Loucy (cell line): ENCODE data around the gene SEMA6D.

Source experiments
- H2AFZ ChIP-seq: fragments of 200-600 bp; sonication (generic); 2 replicates; pipeline ENCODE4 v1.6.0; 2016; ENCODE audit warnings: antibody characterized with exemption, mild to moderate bottlenecking, low read length, moderate library complexity
- H3F3A ChIP-seq: fragments of 200-600 bp; 2 replicates; pipeline ENCODE4 v1.6.0; 2016; ENCODE audit warnings: antibody characterized with exemption, low read depth, mild to moderate bottlenecking
- H3K27me3 ChIP-seq: fragments of 200-600 bp; sonication (generic); 2 replicates; pipeline ENCODE4 v1.6.1; 2014; ENCODE audit warnings: low read length, mild to moderate bottlenecking; ENCODE audit not compliant: insufficient read depth, poor library complexity, severe bottlenecking
- H3K36me3 ChIP-seq: fragments of 200-600 bp; sonication (generic); 2 replicates; pipeline ENCODE4 v1.6.1; 2016; ENCODE audit warnings: low read length; ENCODE audit not compliant: insufficient read depth
- H3K4me1 ChIP-seq: fragments of 200-600 bp; sonication (generic); 2 replicates; pipeline ENCODE4 v1.5.1; 2014; ENCODE audit warnings: low read length, mild to moderate bottlenecking; ENCODE audit not compliant: insufficient read depth, poor library complexity, severe bottlenecking
- H3K4me2 ChIP-seq: fragments of 200-600 bp; sonication (generic); 2 replicates; pipeline ENCODE4 v1.6.0; 2014; ENCODE audit warnings: antibody characterized with exemption, low read length, low read depth, mild to moderate bottlenecking; ENCODE audit not compliant: poor library complexity, severe bottlenecking
- H3K4me3 ChIP-seq: fragments of 200-600 bp; sonication (generic); 2 replicates; pipeline ENCODE4 v1.5.1; 2014; ENCODE audit warnings: low read length, mild to moderate bottlenecking, mixed read lengths; ENCODE audit not compliant: poor library complexity, severe bottlenecking
- H3K79me2 ChIP-seq: fragments of 200-600 bp; sonication (generic); 2 replicates; pipeline ENCODE4 v1.6.1; 2014; ENCODE audit warnings: low read length; ENCODE audit not compliant: insufficient read depth
- H3K9ac ChIP-seq: fragments of 200-600 bp; sonication (generic); 2 replicates; pipeline ENCODE4 v1.6.0; 2014; ENCODE audit warnings: mild to moderate bottlenecking, low read depth, low read length, moderate library complexity; ENCODE audit not compliant: poor library complexity, severe bottlenecking
- H3K9me2 ChIP-seq: fragments of 200-600 bp; sonication (generic); replicated peaks from 2 replicates; pipeline ENCODE4 v1.6.1; 2016; ENCODE audit warnings: low read depth, low read length, mixed read lengths
- H3K9me3 ChIP-seq: fragments of 200-600 bp; sonication (generic); 2 replicates; pipeline ENCODE4 v1.6.1; 2014; ENCODE audit warnings: mild to moderate bottlenecking, antibody characterized with exemption, low read length, low read depth; ENCODE audit not compliant: insufficient read depth
- H4K20me1 ChIP-seq: fragments of 200-600 bp; sonication (generic); 2 replicates; pipeline ENCODE4 v1.6.0; 2014; ENCODE audit warnings: antibody characterized with exemption, low read length, mild to moderate bottlenecking; ENCODE audit not compliant: insufficient read depth, poor library complexity, severe bottlenecking
- EZH2phosphoT487 ChIP-seq: fragments of 200-600 bp; IDR thresholded peaks from 2 replicates; pipeline ENCODE4 v1.6.1; 2018; ENCODE audit warnings: antibody characterized with exemption, mild to moderate bottlenecking, moderate library complexity, borderline replicate concordance
- TF ChIP-seq, protein P1 (sequence below): fragments of 200-600 bp; sonication (generic); conservative IDR thresholded peaks from 2 replicates; pipeline ENCODE4 v1.5.1; 2014; ENCODE audit warnings: mild to moderate bottlenecking, antibody characterized with exemption, low read length

The SEMA6D gene

GRCh38 chr15:47813748-47814384 is 96.6 kb downstream of the SEMA6D start:
- no peaks in the 10 kb centered on the region for H3K27me3 ChIP-seq
- no peaks in the 10 kb centered on the region for H3F3A ChIP-seq
- H2AFZ ChIP-seq: no peak overlapping the region
- H3K4me2 ChIP-seq: no peak overlapping the region
- TF ChIP-seq EZH2phosphoT487: no peak
- TF ChIP-seq, protein P1, sequence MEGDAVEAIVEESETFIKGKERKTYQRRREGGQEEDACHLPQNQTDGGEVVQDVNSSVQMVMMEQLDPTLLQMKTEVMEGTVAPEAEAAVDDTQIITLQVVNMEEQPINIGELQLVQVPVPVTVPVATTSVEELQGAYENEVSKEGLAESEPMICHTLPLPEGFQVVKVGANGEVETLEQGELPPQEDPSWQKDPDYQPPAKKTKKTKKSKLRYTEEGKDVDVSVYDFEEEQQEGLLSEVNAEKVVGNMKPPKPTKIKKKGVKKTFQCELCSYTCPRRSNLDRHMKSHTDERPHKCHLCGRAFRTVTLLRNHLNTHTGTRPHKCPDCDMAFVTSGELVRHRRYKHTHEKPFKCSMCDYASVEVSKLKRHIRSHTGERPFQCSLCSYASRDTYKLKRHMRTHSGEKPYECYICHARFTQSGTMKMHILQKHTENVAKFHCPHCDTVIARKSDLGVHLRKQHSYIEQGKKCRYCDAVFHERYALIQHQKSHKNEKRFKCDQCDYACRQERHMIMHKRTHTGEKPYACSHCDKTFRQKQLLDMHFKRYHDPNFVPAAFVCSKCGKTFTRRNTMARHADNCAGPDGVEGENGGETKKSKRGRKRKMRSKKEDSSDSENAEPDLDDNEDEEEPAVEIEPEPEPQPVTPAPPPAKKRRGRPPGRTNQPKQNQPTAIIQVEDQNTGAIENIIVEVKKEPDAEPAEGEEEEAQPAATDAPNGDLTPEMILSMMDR: no peak
- H3K9me2 ChIP-seq: no peaks in the 10 kb centered on the region
- no peaks in the 10 kb centered on the region for H3K36me3 ChIP-seq
- H3K9ac ChIP-seq: no peak overlapping the region
- no peaks in the 10 kb centered on the region for H3K9me3 ChIP-seq
- H3K79me2 ChIP-seq: no peaks in the 10 kb centered on the region
- no peaks in the 10 kb centered on the region for H4K20me1 ChIP-seq
- no peak overlapping the region for H3K4me3 ChIP-seq
- H3K4me1 ChIP-seq: no peaks in the 10 kb centered on the region

DNA sequence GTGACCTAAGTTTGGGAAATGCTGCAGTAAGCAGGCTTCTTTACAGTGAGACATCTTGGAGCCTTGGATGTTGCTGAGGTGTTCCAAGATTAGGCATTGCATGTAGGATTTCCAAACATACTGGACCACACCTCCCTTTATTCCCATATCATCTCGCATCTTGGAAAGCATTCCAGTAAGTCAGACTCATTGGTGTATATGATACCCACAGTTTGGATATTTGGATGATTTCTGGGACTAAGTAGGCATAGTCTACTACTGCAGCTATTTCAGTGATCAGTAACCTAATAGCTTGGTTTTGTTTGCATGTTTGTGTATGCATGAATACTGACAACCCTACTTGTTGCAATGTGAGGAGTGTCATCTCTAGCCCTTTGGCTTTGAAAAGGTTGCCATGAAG is 97.3 kb downstream of the SEMA6D start:
- Histone ChIP-seq H3K79me2 (no peaks in the 10 kb centered on the region), H3K27me3 (no peaks in the 10 kb centered on the region), H3K4me2 (no peak overlapping the region), H3F3A (no peaks in the 10 kb centered on the region), H3K4me1 (no peaks in the 10 kb centered on the region), H3K36me3 (no peaks in the 10 kb centered on the region), H3K9me3 (no peaks in the 10 kb centered on the region), H4K20me1 (no peaks in the 10 kb centered on the region), H3K9me2 (no peaks in the 10 kb centered on the region), H3K9ac (no peak overlapping the region), H2AFZ (no peak overlapping the region), H3K4me3 (no peak overlapping the region)
- TF ChIP-seq, protein P1: no peak
- no peak for TF ChIP-seq EZH2phosphoT487

- H2AFZ ChIP-seq: no peak overlapping the region
- no peaks in the 10 kb centered on the region for H3F3A ChIP-seq
- no peaks in the 10 kb centered on the region for H3K9me3 ChIP-seq
- H3K79me2 ChIP-seq: no peaks in the 10 kb centered on the region
- H3K27me3 ChIP-seq: no peaks in the 10 kb centered on the region
- no peaks in the 10 kb centered on the region for H4K20me1 ChIP-seq
- H3K9ac ChIP-seq: no peak overlapping the region
- H3K4me1 ChIP-seq: no peaks in the 10 kb centered on the region
- H3K4me2 ChIP-seq: no peak overlapping the region
- no peak overlapping the region for H3K4me3 ChIP-seq
- H3K9me2 ChIP-seq: no peaks in the 10 kb centered on the region
- no peaks in the 10 kb centered on the region for H3K36me3 ChIP-seq
- TF ChIP-seq, protein P1: no peak
- no peak for TF ChIP-seq EZH2phosphoT487
Observed at GRCh38 chr15:47817969-47818548, 100.8 kb downstream of the SEMA6D start.
